Kidney (tissue), 14 donors: Measurements from ENCODE around the gene CD276. TPM values are rescaled to one million over a fixed set of nuclear protein-coding genes. Genes with fewer than 3 reads are reported as not detected.

Experiments used
- DNase-seq, 5 donors: peaks; one replicate each; pipeline ENCODE4 v3.0.0-alpha.2; 2013 to 2020
- FAIRE-seq: peaks from 2 replicates; lab custom pipeline; 2012; peaks lifted over from hg19 to GRCh38; lab: Jason Lieb, UNC
- H3K27ac ChIP-seq, 2 donors: one replicate each; pipeline ENCODE4 v1.7.0; 2013; ENCODE audit warnings: low read depth in 2 of 2, low read length in 2 of 2, inconsistent platforms in 1 of 2
- H3K27me3 ChIP-seq: one replicate; pipeline ENCODE4 v1.7.1; 2013; ENCODE audit warnings: low read length, inconsistent platforms; ENCODE audit not compliant: control insufficient read depth, insufficient read depth
- H3K36me3 ChIP-seq, 3 donors: one replicate each; pipeline versions ENCODE4 v1.7.0 to v1.7.1; 2013; ENCODE audit warnings: low read length in 3 of 3, control low read depth in 1 of 3, inconsistent platforms in 1 of 3; ENCODE audit not compliant: insufficient read depth in 3 of 3, control insufficient read depth in 2 of 3
- H3K4me1 ChIP-seq, 3 donors: one replicate each; pipeline versions ENCODE4 v1.7.0 to v1.7.1; 2013; ENCODE audit warnings: low read length in 3 of 3, inconsistent platforms in 1 of 3, low read depth in 1 of 3; ENCODE audit not compliant: control insufficient read depth in 2 of 3, insufficient read depth in 2 of 3
- H3K4me3 ChIP-seq, 3 donors: one replicate each; pipeline versions ENCODE4 v1.7.0 to v1.8.1; 2013; ENCODE audit warnings: low read length in 3 of 3, control low read depth in 1 of 3, inconsistent platforms in 1 of 3
- H3K9ac ChIP-seq, 3 donors: one replicate each; pipeline versions ENCODE4 v1.7.0 to v1.7.1; 2013; ENCODE audit warnings: low read length in 3 of 3, control low read depth in 1 of 3, inconsistent platforms in 1 of 3
- H3K9me3 ChIP-seq, 3 donors: one replicate each; pipeline versions ENCODE4 v1.7.0 to v1.7.1; 2013; ENCODE audit warnings: low read length in 3 of 3, control low read depth in 1 of 3, inconsistent platforms in 1 of 3; ENCODE audit not compliant: control insufficient read depth in 2 of 3, insufficient read depth in 1 of 3
- CTCF ChIP-seq: IDR thresholded peaks from 3 replicates; pipeline ENCODE4 v1.5.1; 2012; ENCODE audit warnings: mild to moderate bottlenecking, moderate library complexity, borderline replicate concordance; ENCODE audit not compliant: insufficient read depth; ENCODE audit errors: extremely low read depth
- intact Hi-C: fragments of 100-400 bp; cut with DNase I; formaldehyde crosslinking; loops from one replicate; pipeline ENCODE4 v1.11.1; 2022
- polyA plus RNA-seq: library from polyadenylated mRNA; stranded (reverse); fragments of 350-450 nt; fragmentation: Illumina TruSeq; extraction: RNeasy Lipid Tissue Mini Kit (QIAGEN cat#74804); gene quantifications from one replicate; pipeline ENCODE4 v1.2.3, GENCODE V29; 2014; ENCODE audit warnings: low read depth, low replicate concordance; ENCODE audit not compliant: insufficient read depth
- total RNA-seq: library from RNA; stranded (reverse); fragmentation: NEBNext Ultra II Directional; extraction: Animal tissue kit (Norgen Biotek cat#: 25700); gene quantifications from one replicate; pipeline ENCODE4 v1.2.1, GENCODE V29; 2021
- donor health status: control.
- donor health status: control.
- donor health status: control.
- donor health status: control.
- donor health status: control.
- donor health status: DM: yes; HTN: yes; CAD: no.
- donor health status: Normal renal cell carcinoma (clear cell type).

The CD276 gene
- total and polyA plus RNA-seq, 2 donors from 2014 or later: 25.0 to 31.5 TPM

- Histone ChIP-seq H3K9ac (no peak overlapping the region), H3K9me3 (no peaks in the 10 kb centered on the region), H3K27me3 (no peaks in the 10 kb centered on the region), H3K4me3 (no peak overlapping the region), H3K27ac (no peak overlapping the region), H3K4me1 (peaks cover 0 to 5% (median 5%) of the 10 kb centered on the region in 3 donors), H3K36me3 (no peaks in the 10 kb centered on the region)
- FAIRE-seq: no peak
- intact Hi-C loops: no loop called here
- TF ChIP-seq CTCF: no peak
- no peak for DNase-seq
Observed at GRCh38 chr15:73695773-73696640, 11.8 kb downstream of the CD276 start.

- Histone ChIP-seq H3K4me1 (peaks cover 0 to 5% (median 5%) of the 10 kb centered on the region in 3 donors), H3K4me3 (no peak overlapping the region), H3K36me3 (no peaks in the 10 kb centered on the region), H3K9me3 (no peaks in the 10 kb centered on the region), H3K9ac (no peak overlapping the region), H3K27me3 (no peaks in the 10 kb centered on the region), H3K27ac (peak overlapping the region in 1 of 2 donors; percentile 1)
- no peak for DNase-seq
- FAIRE-seq: no peak
- no peak for TF ChIP-seq CTCF
- intact Hi-C loops: no loop called here
Observed at GRCh38 chr15:73696641-73697001, 12.4 kb downstream of the CD276 start.

- no peaks in the 10 kb centered on the region for H3K9me3 ChIP-seq
- DNase-seq: peak; percentile 86 to 96 (median 90)
- H3K4me1 ChIP-seq: peaks cover 0 to 5% (median 5%) of the 10 kb centered on the region in 3 donors
- H3K27ac ChIP-seq: peak overlapping the region in 1 of 2 donors; percentile 1
- H3K27me3 ChIP-seq: no peaks in the 10 kb centered on the region
- intact Hi-C loops: no loop called here
- no peak for FAIRE-seq
- no peaks in the 10 kb centered on the region for H3K36me3 ChIP-seq
- H3K9ac ChIP-seq: no peak overlapping the region
- H3K4me3 ChIP-seq: no peak overlapping the region
- TF ChIP-seq CTCF: no peak
Observed at GRCh38 chr15:73697033-73697467, 12.9 kb downstream of the CD276 start.
